Calu3 (cell line): ENCODE measurements around the gene CORO6. TPM values are rescaled to one million over a fixed set of nuclear protein-coding genes. Genes with fewer than 3 reads are reported as not detected.

Experiments used
- BruUV-seq: library from RNA; stranded (reverse); fragments of 400-500 nt; replicated peaks from 2 replicates; lab custom pipeline; 2021; lab: Mats Ljungman, UMichigan
- CTCF ChIA-PET: fragments of 300-600 bp; sonication (Branson Sonifier 250); formaldehyde crosslinking; loops from one replicate; lab custom pipeline; 2022; ENCODE audit warnings: antibody characterized with exemption; lab: Charles Lee
- DNase-seq: peaks from one replicate; pipeline ENCODE4 v3.0.0; 2022
- H3K27ac Mint-ChIP-seq: one replicate; pipeline ENCODE4 v1.8.0; 2022; ENCODE audit warnings: mixed read lengths; ENCODE audit not compliant: unreplicated experiment
- H3K27me3 Mint-ChIP-seq: one replicate; pipeline ENCODE4 v1.8.0; 2022; ENCODE audit warnings: mixed read lengths; ENCODE audit not compliant: unreplicated experiment
- H3K36me3 Mint-ChIP-seq: one replicate; pipeline ENCODE4 v1.8.0; 2022; ENCODE audit warnings: mild to moderate bottlenecking, moderate library complexity, mixed read lengths; ENCODE audit not compliant: insufficient read depth, unreplicated experiment
- H3K4me1 Mint-ChIP-seq: one replicate; pipeline ENCODE4 v1.8.0; 2022; ENCODE audit warnings: mild to moderate bottlenecking, low read depth, mixed read lengths; ENCODE audit not compliant: unreplicated experiment
- H3K4me3 Mint-ChIP-seq: one replicate; pipeline ENCODE4 v1.8.0; 2022; ENCODE audit warnings: mild to moderate bottlenecking, low read depth, moderate library complexity, mixed read lengths; ENCODE audit not compliant: unreplicated experiment
- H3K9me3 Mint-ChIP-seq: one replicate; pipeline ENCODE4 v1.8.0; 2022; ENCODE audit warnings: low read depth, mixed read lengths; ENCODE audit not compliant: unreplicated experiment
- CTCF ChIP-seq: fragments of 200-600 bp; IDR thresholded peaks from one replicate; pipeline ENCODE4 v1.8.0; 2022; ENCODE audit warnings: antibody characterized with exemption; ENCODE audit not compliant: unreplicated experiment
- intact Hi-C: fragments of 100-400 bp; cut with micrococcal nuclease; formaldehyde crosslinking; loops from one replicate; pipeline ENCODE4 v1.10.0; 2022; ENCODE audit not compliant: unreplicated experiment
- total RNA-seq: library from RNA; stranded (reverse); gene quantifications from 2 replicates; pipeline ENCODE4 v1.2.3, GENCODE V29; 2022

The CORO6 gene
- total RNA-seq, 1 experiment from 2014 or later, result 0.47 TPM

- no peak for DNase-seq
- peaks cover 54% of the 10 kb centered on the region for H3K36me3 Mint-ChIP-seq
- no peaks in the 10 kb centered on the region for H3K27me3 Mint-ChIP-seq
- no peaks in the 10 kb centered on the region for H3K4me1 Mint-ChIP-seq
- H3K4me3 Mint-ChIP-seq, result peak overlapping the region; percentile 85
- no peaks in the 10 kb centered on the region for H3K9me3 Mint-ChIP-seq
- TSS peak; percentile 17 for BruUV-seq
- H3K27ac Mint-ChIP-seq, result peak overlapping the region; percentile 72
- CTCF ChIA-PET, result interaction anchor here (1.8 to 2.6 kb wide), 2 partner anchors 22 to 48 kb away, joined by 5 to 7 read pairs; no protein-coding TSS in a partner anchor
- intact Hi-C loops, result no loop called here
- TF ChIP-seq CTCF, result no peak
Observed at GRCh38 chr17:29569245-29569950, 53.3 kb downstream of the CORO6 start.

GRCh38 chr17:29568331-29569244 is 54.1 kb downstream of the CORO6 start, which contains the start of gene TP53I13:
TSS of gene TP53I13 (plus strand) at chr17:29568701. CDS start at chr17:29568759, 58 bp downstream.
- intact Hi-C loops, result no loop called here
- CTCF ChIA-PET, result interaction anchor here (1.8 to 2.6 kb wide), 2 partner anchors 23 to 49 kb away, joined by 5 to 7 read pairs; no protein-coding TSS in a partner anchor

GRCh38 chr17:29567554-29568330 is 55.0 kb downstream of the CORO6 start:
- Mint-ChIP-seq H3K27me3 (no peaks in the 10 kb centered on the region), H3K27ac (peak overlapping the region; percentile 72), H3K4me3 (peak overlapping the region; percentile 85), H3K4me1 (no peaks in the 10 kb centered on the region), H3K9me3 (no peaks in the 10 kb centered on the region), H3K36me3 (peaks cover 47% of the 10 kb centered on the region)
- peak; percentile 60 for TF ChIP-seq CTCF
- intact Hi-C loops, result no loop called here
- no TSS peak for BruUV-seq
- CTCF ChIA-PET, result interaction anchor here (0.6 to 2.6 kb wide), 4 partner anchors 24 to 825 kb away, joined by 4 to 7 read pairs (median 5); no protein-coding TSS in a partner anchor
- peak; percentile 83 for DNase-seq

More at GRCh38 chr17:29568331-29569244, 54.1 kb downstream of the CORO6 start, which contains the start of gene TP53I13:
- DNase-seq, result peak; percentile 90
- Mint-ChIP-seq H3K9me3 (no peaks in the 10 kb centered on the region), H3K27me3 (no peaks in the 10 kb centered on the region), H3K4me3 (peak within 1 kb of the TSS; percentile 85), H3K4me1 (no peaks in the 10 kb centered on the region), H3K27ac (peak within 1 kb of the TSS; percentile 72), H3K36me3 (peaks cover 50% of the 10 kb centered on the region)
- BruUV-seq, result no TSS peak
- TF ChIP-seq CTCF, result no peak

GRCh38 chr17:29567304-29567553 is 55.5 kb downstream of the CORO6 start:
- H3K27ac Mint-ChIP-seq, result peak overlapping the region; percentile 72
- CTCF ChIA-PET, result interaction anchor here (1.0 to 1.4 kb wide), 3 partner anchors 11 to 30 kb away, joined by 3 to 5 read pairs (median 5); no protein-coding TSS in a partner anchor

More at GRCh38 chr17:29567304-29567553, 55.5 kb downstream of the CORO6 start:
- no peak for TF ChIP-seq CTCF
- H3K4me3 Mint-ChIP-seq, result peak overlapping the region; percentile 85
- no peaks in the 10 kb centered on the region for H3K27me3 Mint-ChIP-seq
- no TSS peak for BruUV-seq
- DNase-seq, result no peak
- intact Hi-C loops, result no loop called here
- H3K9me3 Mint-ChIP-seq, result no peaks in the 10 kb centered on the region
- H3K36me3 Mint-ChIP-seq, result peaks cover 52% of the 10 kb centered on the region
- H3K4me1 Mint-ChIP-seq, result no peaks in the 10 kb centered on the region
